NCI-H2171 (cell line): ENCODE measurements around the gene TCFL5.
A peak's percentile ranks its signal among the peaks of the same experiment; 100 is the strongest.

ENCODE experiments used
- DNase-seq: peaks from one replicate; lab custom pipeline; 2025; lab: John Stamatoyannopoulos, UW

Gene TCFL5

DNA sequence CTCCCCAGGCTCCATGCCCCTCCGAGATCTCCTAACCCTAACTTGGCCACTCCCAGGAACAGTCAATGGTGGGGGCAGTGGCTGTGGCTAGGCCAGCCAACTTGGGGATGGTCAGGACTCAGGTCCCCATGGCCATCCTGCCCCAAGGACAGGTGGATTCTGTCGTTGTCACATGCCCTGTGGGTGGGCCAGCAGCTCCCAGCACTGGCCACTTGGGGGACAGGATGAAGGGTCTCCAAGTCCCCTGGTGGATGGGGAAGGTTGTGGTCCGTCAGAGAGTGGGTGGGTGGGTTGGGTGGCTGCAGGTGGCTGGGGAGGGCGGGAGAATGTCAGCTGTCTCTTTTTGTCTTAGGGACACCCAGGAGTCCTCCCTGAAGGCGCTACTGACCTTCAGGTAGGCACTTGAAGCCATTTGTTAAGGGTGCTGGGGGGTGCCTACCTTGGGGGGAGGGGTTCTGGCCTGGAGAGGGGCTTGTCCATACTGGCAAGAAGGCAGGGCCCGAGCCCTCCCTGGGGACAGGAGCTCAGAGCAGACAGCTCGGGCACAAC, 39.3 kb downstream of the TCFL5 start:
- DNase-seq: no peak

DNA sequence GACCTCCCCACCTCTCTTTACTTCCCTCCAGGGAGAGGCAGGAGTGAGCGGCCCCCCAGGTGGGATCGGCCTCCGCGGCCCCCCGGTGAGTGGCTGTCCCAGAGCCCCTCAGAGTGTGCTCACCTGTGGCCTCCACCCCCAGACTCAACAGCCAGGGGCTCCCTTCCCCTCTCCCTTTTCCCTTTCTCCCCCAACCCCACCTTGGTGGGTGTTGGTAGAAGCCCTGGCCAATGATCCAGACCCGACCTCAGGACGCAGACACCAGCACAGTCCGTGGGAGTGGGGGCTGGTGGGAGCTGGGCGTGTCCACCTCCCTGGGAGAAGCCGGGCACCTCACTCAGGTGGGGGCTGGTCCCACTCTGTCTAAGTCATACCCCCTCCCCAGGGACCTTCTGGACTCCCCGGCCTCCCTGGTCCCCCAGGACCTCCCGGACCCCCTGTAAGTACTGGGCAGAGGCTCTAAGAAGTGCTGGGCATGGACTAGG, 39.9 kb downstream of the TCFL5 start:
- no peak for DNase-seq

DNA sequence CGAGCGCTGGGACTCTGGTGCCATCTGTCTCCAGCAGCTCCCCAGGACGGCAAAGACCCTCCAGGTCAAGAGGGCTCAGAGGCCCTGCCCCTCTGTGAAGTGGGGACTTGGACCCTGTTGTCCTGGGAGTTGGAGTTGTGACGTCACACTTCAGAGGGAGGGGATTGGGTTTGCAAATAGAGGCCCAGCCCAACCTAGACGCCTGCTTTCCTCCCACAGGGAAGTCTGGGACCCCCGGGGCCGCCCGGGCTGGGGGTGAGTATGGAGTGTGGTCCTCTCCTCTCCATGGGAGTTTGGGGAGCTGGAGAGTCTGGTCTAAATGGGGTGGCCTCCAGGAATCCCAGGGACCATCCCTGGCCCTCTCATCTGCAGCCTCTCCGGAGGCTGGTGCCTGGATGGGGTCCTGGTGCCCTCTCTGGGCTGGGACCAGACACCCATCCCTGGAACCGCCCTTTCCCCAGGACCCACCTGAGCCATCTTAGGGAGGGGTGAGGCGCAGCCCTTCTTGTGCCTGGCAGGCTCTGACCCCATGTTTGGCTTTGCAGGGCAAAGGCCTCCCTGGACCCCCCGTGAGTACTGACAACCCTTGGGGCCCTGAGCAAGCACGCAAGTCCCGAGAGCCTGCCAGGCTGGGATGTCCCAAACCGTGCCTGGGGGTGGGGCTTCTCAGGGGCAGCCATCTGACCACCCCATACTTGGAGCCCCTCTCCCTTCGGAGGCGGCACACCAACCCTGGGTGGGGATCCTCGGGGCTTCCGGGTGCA, 40.5 kb downstream of the TCFL5 start:
- DNase-seq: no peak

GRCh38 chr20:62820208-62820961, 41.2 kb downstream of the TCFL5 start:
- no peak for DNase-seq

DNA sequence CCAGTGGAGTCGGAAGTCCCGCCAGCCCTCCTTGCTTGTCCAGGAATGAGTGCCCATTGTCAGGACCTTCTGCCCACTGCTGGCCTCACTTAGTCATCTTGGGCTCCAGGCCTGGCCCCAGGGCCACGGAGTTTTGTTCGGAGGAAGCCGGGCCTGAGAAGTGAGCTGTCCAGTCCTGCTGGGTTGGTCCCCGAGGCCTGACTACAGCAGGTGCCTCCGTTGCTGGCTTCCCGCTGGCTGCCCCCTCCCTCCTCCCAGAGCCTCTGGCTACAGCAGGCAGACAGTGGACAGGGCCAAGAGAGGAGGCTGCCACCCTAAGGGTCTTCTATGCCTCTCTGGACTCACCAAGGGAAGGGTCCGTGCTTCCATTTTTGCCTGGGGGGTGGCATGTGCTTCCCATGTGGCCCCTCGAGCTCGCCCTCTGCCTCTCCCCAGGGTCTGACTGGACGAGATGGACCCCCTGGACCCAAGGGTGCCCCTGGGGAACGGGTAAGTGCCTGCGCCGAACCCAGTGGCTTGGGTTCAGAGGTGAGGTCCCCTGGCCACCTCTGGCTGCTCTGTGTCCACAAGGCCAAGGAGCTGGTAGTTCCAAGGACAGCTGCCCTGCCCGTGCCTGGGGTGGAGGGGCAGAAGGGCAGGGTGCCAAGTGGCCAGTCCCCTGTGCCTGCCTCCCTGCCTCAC, 42.0 kb downstream of the TCFL5 start:
- no peak for DNase-seq

GRCh38 chr20:62818592-62819493, 42.8 kb downstream of the TCFL5 start:
- DNase-seq: no peak

GRCh38 chr20:62817975-62818591, 43.5 kb downstream of the TCFL5 start:
- no peak for DNase-seq

GRCh38 chr20:62816884-62817873, 44.4 kb downstream of the TCFL5 start, which contains the start of gene COL9A3:
COL9A3 (plus strand) TSS chr20:62817050; CDS start chr20:62817065, 15 bp downstream.
- peak; percentile 47 for DNase-seq

GRCh38 chr20:62816031-62816883, 45.4 kb downstream of the TCFL5 start:
- no peak for DNase-seq

- no peak for DNase-seq
These were observed 46.3 kb downstream of the TCFL5 start for GRCh38 chr20:62815066-62815991.

GRCh38 chr20:62814709-62815065, 46.9 kb downstream of the TCFL5 start:
- no peak for DNase-seq

DNA sequence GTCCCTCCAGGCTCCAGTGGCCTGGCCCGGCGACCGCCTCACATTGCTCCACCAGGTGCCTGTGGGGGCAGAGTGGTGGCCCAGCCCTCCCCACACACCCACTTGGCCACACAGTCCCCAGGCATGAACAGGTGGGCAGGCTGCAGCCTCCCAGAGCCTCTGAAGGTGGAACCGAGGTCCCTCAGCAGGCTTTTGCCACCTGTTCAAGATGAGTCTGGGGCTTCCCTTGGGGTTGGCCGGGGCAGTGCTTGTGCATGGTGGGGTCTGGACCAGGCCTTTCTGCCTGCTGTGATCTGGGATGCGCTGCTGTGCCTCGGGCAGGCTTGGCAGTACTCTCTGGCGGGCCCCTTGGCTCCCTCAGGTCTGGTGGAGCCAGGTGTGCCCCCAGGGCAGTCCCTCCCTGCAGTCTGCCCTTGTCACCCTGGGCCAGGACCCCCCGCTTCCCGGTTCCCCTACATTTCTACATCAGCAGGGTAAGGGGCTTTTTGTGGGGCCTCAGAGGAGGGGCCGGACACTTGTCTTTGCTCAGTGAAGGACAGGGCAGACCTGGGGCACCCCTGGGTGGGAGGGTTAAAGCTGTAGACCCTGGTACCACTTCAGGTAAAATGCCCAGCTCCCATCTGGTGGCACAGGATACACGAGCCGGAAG, 47.4 kb downstream of the TCFL5 start:
- no peak for DNase-seq

- DNase-seq: no peak
These were observed 48.0 kb downstream of the TCFL5 start for GRCh38 chr20:62813588-62813987.

GRCh38 chr20:62812907-62813200, 48.8 kb downstream of the TCFL5 start:
- no peak for DNase-seq

- DNase-seq: no peak
These were observed 49.3 kb downstream of the TCFL5 start for GRCh38 chr20:62812181-62812906.

GRCh38 chr20:62811720-62812119, 49.9 kb downstream of the TCFL5 start:
- no peak for DNase-seq

- no peak for DNase-seq
These were observed 50.3 kb downstream of the TCFL5 start for GRCh38 chr20:62811320-62811719.
